ENCODE data around the gene ZFHX3. TPM values are rescaled to one million over a fixed set of nuclear protein-coding genes. Genes with fewer than 3 reads are reported as not detected.

Gene ZFHX3
- total and polyA plus RNA-seq, 2 of the 8 experiments (the other 6 are each of a cell fraction or from before 2014, with no cell fraction given) = 0.08 to 0.99 TPM

- Histone ChIP-seq H4K8ac (ENCODE audit: extremely low read depth, insufficient read depth, low read length) (no peak overlapping the region), H3K14ac (ENCODE audit: insufficient read length) (no peak overlapping the region), H2BK12ac (ENCODE audit: low read depth, low read length) (no peak overlapping the region), H3K4ac (replicated peaks; ENCODE audit: insufficient read length, low read depth, low read length) (no peak overlapping the region), H2AK5ac (ENCODE audit: low read depth, low read length) (no peak overlapping the region), H3K23me2 (ENCODE audit: low read depth, low read length) (no peaks in the 10 kb centered on the region; the same call in 1 of the 2 replicates), H3K4me2 (ENCODE audit: insufficient read depth in 1 of 2, low read depth in 2 of 2, low read length in 2 of 2) (no peak overlapping the region), H2BK15ac (ENCODE audit: low read length) (no peak overlapping the region), H3K4me3 (ENCODE audit: extremely low read depth in 1 of 4, insufficient read depth in 2 of 4, low read depth in 3 of 4, low read length in 4 of 4) (no peak overlapping the region), H2BK20ac (ENCODE audit: low read length) (no peak overlapping the region), H3K23ac (ENCODE audit: insufficient read length) (no peak overlapping the region), H3K9me3 (ENCODE audit: insufficient read depth in 2 of 2, low read depth in 1 of 2, low read length in 1 of 2) (no peaks in the 10 kb centered on the region), H2BK120ac (replicated peaks; ENCODE audit: low read depth, low read length) (no peak overlapping the region), H3K18ac (ENCODE audit: extremely low read depth, low read length) (no peak overlapping the region), H3K36me3 (ENCODE audit: control insufficient read depth in 2 of 4, insufficient read depth in 4 of 4, low read length in 3 of 4) (no peaks in the 10 kb centered on the region), H2AFZ (ENCODE audit: low read length) (no peak overlapping the region), H3K4me1 (replicated peaks in 1 of 4; ENCODE audit: control insufficient read depth in 3 of 4, insufficient read depth in 4 of 4, low read length in 3 of 4) (peaks cover 6 to 9% (median 7%) of the 10 kb centered on the region in 4 experiments), H3K27ac (ENCODE audit: low read depth, low read length) (no peak overlapping the region), H3K27me3 (replicated peaks in 1 of 4; ENCODE audit: control insufficient read depth in 3 of 4, extremely low read depth in 1 of 4, insufficient read depth in 3 of 4, low read length in 3 of 4) (peaks cover 54 to 90% (median 82%) of the 10 kb centered on the region in 4 experiments), H3K79me1 (ENCODE audit: low read depth, low read length) (no peaks in the 10 kb centered on the region), H2BK5ac (ENCODE audit: low read depth, low read length) (no peak overlapping the region), H4K20me1 (replicated peaks in 1 of 2; ENCODE audit: control insufficient read depth in 1 of 2, insufficient read depth in 2 of 2, low read length in 2 of 2) (peaks cover 32 to 41% of the 10 kb centered on the region in 2 experiments), H3K79me2 (ENCODE audit: control insufficient read depth in 1 of 2, insufficient read depth in 2 of 2, low read length in 2 of 2) (no peaks in the 10 kb centered on the region), H4K5ac (ENCODE audit: insufficient read length, low read depth, low read length) (no peak overlapping the region), H4K91ac (replicated peaks; ENCODE audit: insufficient read length, low read length) (no peak overlapping the region), H3K9ac (replicated peaks in 1 of 4; ENCODE audit: extremely low read depth in 1 of 4, low read depth in 3 of 4, low read length in 3 of 4) (no peak overlapping the region), H3K56ac (replicated peaks; ENCODE audit: insufficient read length, low read depth, low read length) (no peak overlapping the region)
- POLR2A ChIA-PET (ENCODE audit: partially characterized antibody) = no interaction called here
- CTCF ChIA-PET (ENCODE audit: partially characterized antibody) = interaction anchor here (1.0 to 1.4 kb wide), 5 partner anchors 18 to 196 kb away, joined by 3 to 4 read pairs (median 3); no protein-coding TSS in a partner anchor
- 80% methylated on average over 8 of the region's 9 CpGs; no CpG with 5 or more reads in 1 of the 2 experiments for WGBS, 2 experiments (ENCODE audit: extremely low coverage in 1 of 2, insufficient coverage in 1 of 2, insufficient read length in 1 of 2, insufficient replicate concordance in 2 of 2, low coverage in 1 of 2, low lambda C conversion rate in 2 of 2, missing lambda C conversion rate in 1 of 2)
- FAIRE-seq (no peak), DNase-seq (ENCODE audit: low read depth in 1 of 2, low spot score in 2 of 2) (no peak)
- TF ChIP-seq TAF1 (IDR thresholded peaks at IDR 0.05; ENCODE audit: low read depth, low read length) (no peak), ATF2 (IDR thresholded peaks at IDR 0.05; ENCODE audit: low read length) (no peak), CHD2 (IDR thresholded peaks at IDR 0.05; ENCODE audit: low read length) (no peak), PHF8 (conservative IDR thresholded peaks at IDR 0.05; ENCODE audit: low read depth, low read length) (no peak), TCF12 (IDR thresholded peaks at IDR 0.05; ENCODE audit: low read depth, low read length) (no peak), HDAC2 (IDR thresholded peaks at IDR 0.05; ENCODE audit: borderline replicate concordance in 1 of 2, low read depth in 2 of 2, low read length in 2 of 2) (no peak), EZH2 (IDR thresholded peaks at IDR 0.05; ENCODE audit: low read depth, low read length, severe bottlenecking) (peak; percentile 33), CTBP2 (IDR thresholded peaks at IDR 0.05; ENCODE audit: borderline replicate concordance, insufficient read depth, insufficient read length, low read length) (no peak), BRCA1 (IDR thresholded peaks at IDR 0.05; ENCODE audit: low read depth, low read length) (no peak), EP300 (IDR thresholded peaks at IDR 0.05; ENCODE audit: borderline replicate concordance in 1 of 2, low read depth in 2 of 2, low read length in 2 of 2) (no peak), CBX8 (IDR thresholded peaks at IDR 0.05; ENCODE audit: borderline replicate concordance, low read depth, low read length) (no peak)
These were observed 19.1 kb downstream of the ZFHX3 start for GRCh38 chr16:73028721-73029361.
